SK-N-MC (cell line): ENCODE results near the gene YWHAH.

Experiments
- DNase-seq: peaks from one replicate; pipeline ENCODE4 v3.0.0-alpha.2; 2011; ENCODE audit warnings: low read depth, low spot score
- H3K27ac ChIP-seq: fragments of 200-600 bp; sonication (generic); 2 replicates; pipeline ENCODE4 v1.5.1; 2016; ENCODE audit warnings: mixed run types
- H3K36me3 ChIP-seq: fragments of 200-600 bp; sonication (generic); 2 replicates; pipeline ENCODE4 v1.6.1; 2017; ENCODE audit warnings: antibody characterized with exemption, low read length, mixed read lengths; ENCODE audit not compliant: insufficient read depth
- H3K4me3 ChIP-seq: fragments of 200-600 bp; sonication (generic); 2 replicates; pipeline ENCODE4 v1.5.1; 2016
- H3K9ac ChIP-seq: fragments of 200-600 bp; sonication (generic); 2 replicates; pipeline ENCODE4 v1.8.0; 2017; ENCODE audit warnings: mixed run types, mixed read lengths; ENCODE audit not compliant: insufficient read length
- H3K9me3 ChIP-seq: fragments of 200-600 bp; sonication (generic); 2 replicates; pipeline ENCODE4 v1.6.1; 2017; ENCODE audit warnings: low read depth, mild to moderate bottlenecking, antibody characterized with exemption, low read length, moderate library complexity, mixed read lengths
- EZH2 ChIP-seq: fragments of 200-600 bp; sonication (generic); IDR thresholded peaks from one replicate; pipeline ENCODE4 v1.6.1; 2017; ENCODE audit warnings: antibody characterized with exemption
- FOXP2 ChIP-seq: optimal IDR thresholded peaks from 2 replicates; pipeline ENCODE3; 2011; ENCODE audit warnings: mild to moderate bottlenecking, moderate library complexity; ENCODE audit not compliant: insufficient read depth; ENCODE audit errors: extremely low read length, control extremely low read depth
- POLR2AphosphoS5 ChIP-seq: IDR thresholded peaks from 2 replicates; pipeline ENCODE4 v1.6.1; 2012; ENCODE audit warnings: mild to moderate bottlenecking, low read depth, low read length, borderline replicate concordance

YWHAH gene

DNA sequence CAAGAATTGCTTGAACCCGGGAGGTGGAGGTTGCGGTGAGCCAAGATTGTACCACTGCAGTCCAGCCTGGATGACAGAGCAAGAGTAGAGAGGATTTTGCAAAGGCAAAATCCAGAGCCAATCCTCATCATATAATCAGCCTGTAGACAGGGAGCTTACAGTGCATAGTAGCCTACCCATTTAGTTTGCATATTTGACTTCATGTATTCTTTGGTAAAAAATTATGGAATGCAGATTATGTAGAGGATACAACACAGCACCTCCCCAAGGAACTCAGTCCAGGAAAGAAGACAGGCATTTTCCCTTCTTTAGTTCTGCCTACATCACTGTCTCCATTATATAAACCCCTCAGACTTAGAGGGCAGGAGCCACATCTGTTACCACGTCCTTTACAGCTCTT, 39.7 kb upstream of the YWHAH start:
- DNase-seq = no peak
- H3K36me3 ChIP-seq = no peaks in the 10 kb centered on the region; the same call in 1 of the 2 replicates
- no peak overlapping the region for H3K9ac ChIP-seq
- no peaks in the 10 kb centered on the region for H3K9me3 ChIP-seq
- no peak overlapping the region for H3K27ac ChIP-seq
- no peak for TF ChIP-seq FOXP2
- no peak for TF ChIP-seq EZH2
- no peak for TF ChIP-seq POLR2AphosphoS5
- no peak overlapping the region for H3K4me3 ChIP-seq

DNA sequence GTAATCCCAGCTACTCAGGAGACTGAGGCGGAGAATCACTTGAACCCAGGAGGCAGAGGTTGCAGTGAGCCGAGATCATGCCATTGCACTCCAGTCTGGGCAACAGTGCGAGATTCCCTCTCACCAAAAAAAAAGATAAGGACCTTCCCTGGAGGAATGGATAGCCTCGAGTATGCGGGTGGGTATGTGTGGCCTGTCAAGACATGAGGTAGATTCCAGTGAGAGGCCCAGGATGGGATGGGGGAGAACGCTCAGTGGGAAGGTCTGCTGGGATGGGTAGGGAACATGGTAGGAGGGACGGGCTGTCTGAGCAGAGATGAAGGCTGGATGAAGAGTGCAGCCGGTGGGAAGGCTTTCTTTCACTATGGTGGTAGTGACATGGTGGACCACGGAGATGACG, 39.0 kb upstream of the YWHAH start:
- H3K36me3 ChIP-seq = no peaks in the 10 kb centered on the region; the same call in 1 of the 2 replicates
- H3K9ac ChIP-seq = no peak overlapping the region
- TF ChIP-seq EZH2 (no peak), POLR2AphosphoS5 (no peak)
- no peak overlapping the region for H3K4me3 ChIP-seq
- no peaks in the 10 kb centered on the region for H3K9me3 ChIP-seq
- DNase-seq = no peak
- H3K27ac ChIP-seq = no peak overlapping the region

DNA sequence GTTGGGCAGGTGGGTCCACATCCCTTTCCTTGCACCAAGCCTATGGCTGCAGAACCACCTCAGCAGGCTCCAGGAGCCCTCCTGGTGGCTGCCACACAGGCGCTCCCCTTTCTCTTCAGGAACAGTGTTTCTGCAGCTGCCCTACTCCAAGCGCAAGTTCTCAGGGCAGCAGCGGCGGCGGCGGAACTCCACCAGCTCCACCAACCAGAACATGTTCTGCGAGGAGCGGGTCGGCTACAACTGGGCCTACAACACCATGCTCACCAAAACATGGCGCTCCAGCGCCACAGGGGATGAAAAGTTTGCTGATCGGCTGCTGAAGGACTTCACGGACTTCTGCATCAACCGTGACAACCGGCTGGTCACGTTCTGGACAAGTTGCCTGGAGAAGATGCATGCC, 38.2 kb upstream of the YWHAH start:
- Histone ChIP-seq H3K36me3 (no peaks in the 10 kb centered on the region; the same call in 1 of the 2 replicates), H3K9me3 (no peaks in the 10 kb centered on the region), H3K27ac (no peak overlapping the region), H3K9ac (no peak overlapping the region), H3K4me3 (no peak overlapping the region)
- TF ChIP-seq POLR2AphosphoS5 = no peak
- no peak for DNase-seq

DNA sequence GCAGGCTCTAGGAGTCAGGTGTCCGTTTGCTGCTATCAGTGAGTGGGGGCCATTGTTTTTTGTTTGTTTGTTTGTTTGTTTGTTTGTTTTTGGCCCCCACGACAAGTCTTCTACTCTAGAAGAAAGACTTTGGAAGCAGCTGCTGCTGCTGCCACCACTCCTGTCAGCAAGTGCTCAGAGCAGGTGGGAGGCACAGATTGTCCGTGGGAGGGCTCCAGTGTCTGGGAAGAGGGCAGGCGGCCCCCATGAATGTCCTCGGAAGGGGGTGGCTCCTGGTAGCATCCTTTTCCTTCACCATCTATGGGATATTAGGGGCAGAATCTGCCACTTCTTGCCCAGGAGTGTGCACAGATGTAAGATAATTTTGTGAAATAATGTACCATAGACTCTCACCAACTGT, 37.8 kb upstream of the YWHAH start:
- no peak overlapping the region for H3K4me3 ChIP-seq
- TF ChIP-seq EZH2 (no peak), POLR2AphosphoS5 (no peak), FOXP2 (no peak)
- no peaks in the 10 kb centered on the region; the same call in 1 of the 2 replicates for H3K36me3 ChIP-seq
- no peaks in the 10 kb centered on the region for H3K9me3 ChIP-seq
- DNase-seq = no peak
- H3K27ac ChIP-seq = no peak overlapping the region
- H3K9ac ChIP-seq = no peak overlapping the region

DNA sequence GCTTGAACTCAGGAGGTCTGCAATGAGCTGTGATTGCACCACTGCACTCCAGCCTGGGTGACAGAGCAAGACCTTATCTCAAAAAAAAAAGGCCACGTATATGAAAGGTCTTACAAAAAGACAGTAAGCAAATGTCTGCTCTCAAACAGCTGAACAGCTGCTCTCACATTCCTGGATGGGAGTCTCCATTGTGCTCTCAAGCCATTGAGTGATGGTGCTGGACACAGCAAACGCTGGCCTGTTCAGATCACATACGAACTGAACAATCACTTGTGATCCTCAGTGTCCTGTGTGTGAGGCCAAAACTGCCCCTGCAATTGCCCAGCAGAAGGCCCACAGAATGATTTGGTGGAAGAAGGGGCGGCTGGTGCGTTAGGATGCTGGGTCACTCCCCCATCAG, 34.4 kb upstream of the YWHAH start:
- Histone ChIP-seq H3K9me3 (no peaks in the 10 kb centered on the region), H3K9ac (no peak overlapping the region), H3K36me3 (no peaks in the 10 kb centered on the region; the same call in 1 of the 2 replicates), H3K4me3 (no peak overlapping the region), H3K27ac (no peak overlapping the region)
- DNase-seq = no peak
- TF ChIP-seq EZH2 = no peak
- no peak for TF ChIP-seq FOXP2
- TF ChIP-seq POLR2AphosphoS5 = no peak

DNA sequence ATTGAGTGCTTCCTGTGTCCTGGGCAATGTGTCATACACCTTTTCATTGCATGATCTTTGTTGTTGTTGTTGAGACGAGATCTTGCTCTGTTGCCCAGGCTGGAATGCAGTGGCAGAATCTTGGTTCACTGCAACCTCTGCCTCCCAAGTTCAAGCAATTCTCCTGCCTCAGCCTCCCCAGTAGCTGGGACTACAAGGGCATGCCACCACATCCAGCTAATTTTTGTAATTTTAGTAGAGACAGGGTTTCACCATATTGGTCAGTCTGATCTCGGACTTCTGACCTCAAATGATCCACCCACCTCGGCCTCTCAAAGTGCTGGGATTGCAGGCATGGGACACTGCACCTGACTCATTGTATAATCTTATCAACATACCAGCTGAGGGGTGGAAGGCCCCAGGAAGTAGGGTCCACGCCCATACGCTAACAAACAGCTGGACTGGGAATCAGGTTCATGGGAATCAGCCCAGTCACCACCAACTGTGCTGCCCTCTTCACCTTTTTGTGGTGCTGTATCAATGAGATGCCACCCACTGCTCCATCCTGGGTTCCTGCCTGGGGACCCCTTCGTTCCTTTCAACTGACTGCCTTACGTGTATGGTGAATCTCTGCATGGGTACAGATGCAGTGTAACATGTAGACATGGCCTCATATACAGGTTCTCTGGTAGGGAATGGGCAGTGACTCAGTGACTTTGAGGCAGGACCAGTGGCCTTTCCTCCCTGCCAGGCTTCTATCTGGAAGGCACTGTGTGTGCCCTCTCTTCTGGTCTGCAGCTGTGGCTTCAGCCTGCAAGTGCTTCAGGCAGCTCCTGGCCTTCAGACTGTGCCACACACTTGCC, 32.5 kb upstream of the YWHAH start:
- Histone ChIP-seq H3K9ac (no peak overlapping the region), H3K36me3 (no peaks in the 10 kb centered on the region), H3K27ac (no peak overlapping the region), H3K4me3 (no peak overlapping the region), H3K9me3 (no peaks in the 10 kb centered on the region)
- DNase-seq = no peak
- TF ChIP-seq EZH2 (no peak), FOXP2 (no peak), POLR2AphosphoS5 (no peak)

DNA sequence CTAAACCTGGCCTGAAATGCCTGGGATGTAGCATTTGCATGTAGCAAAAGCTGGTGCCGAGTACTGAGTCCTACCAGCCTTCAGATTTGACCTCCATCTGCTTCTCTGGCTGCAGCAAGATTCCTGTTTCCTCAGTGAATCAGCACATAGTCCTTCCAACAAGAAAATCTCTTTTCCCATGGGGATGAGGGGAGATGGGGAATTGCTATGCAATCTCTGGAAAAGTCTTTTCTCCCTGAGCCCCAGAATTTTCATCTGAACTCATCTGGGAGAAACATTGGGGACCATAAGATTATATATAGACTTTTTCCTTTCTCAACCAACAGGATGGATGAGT, 32.0 kb upstream of the YWHAH start:
- TF ChIP-seq FOXP2 (no peak), POLR2AphosphoS5 (no peak), EZH2 (no peak)
- no peak overlapping the region for H3K4me3 ChIP-seq
- H3K27ac ChIP-seq = no peak overlapping the region
- no peaks in the 10 kb centered on the region for H3K9me3 ChIP-seq
- DNase-seq = no peak
- H3K9ac ChIP-seq = no peak overlapping the region
- H3K36me3 ChIP-seq = no peaks in the 10 kb centered on the region

DNA sequence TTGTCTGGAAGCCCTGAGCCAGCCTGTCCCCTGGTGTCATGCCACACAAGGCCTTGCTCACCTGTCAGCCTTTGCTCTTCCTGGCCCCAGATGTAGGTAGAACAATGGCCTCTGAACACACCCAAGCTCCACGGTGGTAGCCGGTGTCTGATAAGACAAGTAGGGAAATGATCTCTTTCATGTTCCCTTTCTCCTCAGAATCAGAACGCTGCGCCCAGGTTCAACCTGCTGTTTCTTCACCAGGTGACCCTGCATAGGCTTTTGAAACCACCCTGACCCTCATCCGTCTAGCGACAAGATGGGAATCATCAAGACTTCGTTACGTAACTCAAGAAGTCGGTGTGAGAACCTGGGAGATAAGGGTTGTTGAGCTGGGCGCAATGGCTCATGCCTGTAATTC, 28.7 kb upstream of the YWHAH start:
- DNase-seq = no peak
- TF ChIP-seq EZH2 (no peak), POLR2AphosphoS5 (no peak), FOXP2 (no peak)
- no peak overlapping the region for H3K4me3 ChIP-seq

DNA sequence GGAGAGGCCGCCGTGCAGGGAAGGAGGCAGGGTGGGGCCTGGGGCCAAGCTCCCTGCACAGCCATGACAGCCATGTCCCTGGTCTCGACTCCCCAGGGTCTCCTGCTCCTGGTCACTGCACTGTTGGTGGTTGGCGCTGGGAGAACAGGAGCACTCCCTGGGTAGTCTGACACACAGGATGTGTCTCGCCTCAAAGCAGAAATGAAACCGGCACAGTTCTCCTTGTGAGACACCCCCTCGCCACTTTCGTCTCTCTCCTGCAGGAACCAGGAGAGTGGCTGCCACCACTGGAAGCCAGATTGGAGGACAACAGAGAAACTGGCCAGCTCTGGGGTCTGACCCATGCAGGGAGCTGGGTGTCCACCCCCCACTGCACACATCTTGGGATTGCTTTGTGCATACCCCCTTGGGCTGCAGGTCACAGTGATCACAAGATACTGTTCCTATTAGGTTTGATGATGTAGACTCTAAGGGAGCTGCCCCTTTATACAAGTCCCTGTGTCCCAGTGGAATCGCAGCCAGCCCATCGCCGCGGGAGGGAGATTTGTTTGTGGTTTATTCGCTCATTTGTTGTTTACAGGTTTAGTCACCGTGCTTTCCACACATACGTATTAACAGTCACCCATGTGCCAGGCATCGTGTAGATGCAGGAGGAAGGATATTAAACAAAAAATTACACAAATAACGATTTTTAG, 27.0 kb upstream of the YWHAH start:
- no peak for TF ChIP-seq FOXP2
- TF ChIP-seq POLR2AphosphoS5 = no peak
- no peak for TF ChIP-seq EZH2
- no peak overlapping the region for H3K9ac ChIP-seq
- H3K27ac ChIP-seq = no peak overlapping the region
- DNase-seq = no peak
- no peak overlapping the region for H3K4me3 ChIP-seq
- H3K36me3 ChIP-seq = no peaks in the 10 kb centered on the region
- no peaks in the 10 kb centered on the region for H3K9me3 ChIP-seq

More for the DNA sequence above, 28.7 kb upstream of the YWHAH start:
- H3K9me3 ChIP-seq = no peaks in the 10 kb centered on the region
- H3K36me3 ChIP-seq = no peaks in the 10 kb centered on the region
- H3K9ac ChIP-seq = no peak overlapping the region
- H3K27ac ChIP-seq = no peak overlapping the region
